Measurements from ENCODE around the gene SKAP2. TPM values are rescaled to one million over a fixed set of nuclear protein-coding genes. Genes with fewer than 3 reads are reported as not detected.

Gene SKAP2
- polyA plus RNA-seq, 2 of the 4 experiments (the other 2 are of a cell fraction): 18.7 to 23.0 TPM

- ChIA-PET CTCF (interaction anchor here (1.3 to 2.2 kb wide), 2 partner anchors 9 to 16 kb away, joined by 3 to 12 read pairs; no protein-coding TSS in a partner anchor), POLR2A (no interaction called here)
- TF ChIP-seq HOXB5 (CRISPR knock-in tag; IDR thresholded peaks at IDR 0.05): no peak
- TF ChIP-seq RARB (CRISPR knock-in tag; IDR thresholded peaks at IDR 0.05): no peak
- TF ChIP-seq KDM5A (IDR thresholded peaks at IDR 0.05): no peak
- no peak for TF ChIP-seq RAD21 (conservative IDR thresholded peaks at IDR 0.05 in 1 of 2, IDR thresholded peaks at IDR 0.05 in 1 of 2)
- TF ChIP-seq JUNB (IDR thresholded peaks at IDR 0.05): no peak
- no peak for TF ChIP-seq CBX2 (IDR thresholded peaks at IDR 0.05; ENCODE audit: borderline replicate concordance, low read depth)
- no peak for TF ChIP-seq SMC3 (IDR thresholded peaks at IDR 0.05)
- no peak for TF ChIP-seq HDAC2 (IDR thresholded peaks at IDR 0.05)
- TF ChIP-seq NR3C1 (IDR thresholded peaks at IDR 0.05): no peak
- TF ChIP-seq PHF8 (IDR thresholded peaks at IDR 0.05; ENCODE audit: borderline replicate concordance, low read depth): no peak
- no peak for TF ChIP-seq RFX5 (IDR thresholded peaks at IDR 0.05)
- TF ChIP-seq EHF (CRISPR knock-in tag; IDR thresholded peaks at IDR 0.05): no peak
- TF ChIP-seq FOSB (CRISPR knock-in tag; IDR thresholded peaks at IDR 0.05): no peak
- no peak for TF ChIP-seq TFCP2L1 (CRISPR knock-in tag; IDR thresholded peaks at IDR 0.05)
- no peak for TF ChIP-seq FOSL2 (IDR thresholded peaks at IDR 0.05)
- no peak for TF ChIP-seq FOSL2 (CRISPR knock-in tag; IDR thresholded peaks at IDR 0.05)
- no peak for TF ChIP-seq ZSCAN20 (CRISPR knock-in tag; IDR thresholded peaks at IDR 0.05)
- no peak for TF ChIP-seq ZC3H11A (IDR thresholded peaks at IDR 0.05)
- no peak for TF ChIP-seq FOXS1 (CRISPR knock-in tag; IDR thresholded peaks at IDR 0.05)
- no peak for TF ChIP-seq ESRRA (IDR thresholded peaks at IDR 0.05; ENCODE audit: borderline replicate concordance, low read length)
- WGBS (ENCODE audit: missing lambda C conversion rate): 89% methylated on average over 2 of the region's 2 CpGs
- H3K9me3 ChIP-seq: no peaks in the 10 kb centered on the region
- H3K4me3 ChIP-seq: no peak overlapping the region
- no peak overlapping the region for H3K4me2 ChIP-seq
- DNase-seq (ENCODE audit: low read depth in 1 of 2, low spot score in 1 of 2) (no peak), ATAC-seq (no peak), FAIRE-seq (no peak)
- 0 out of 3 replicates have a peak, but pooled peaks cover 4% of the 10 kb centered on the region for H3K4me1 ChIP-seq
- H3K27ac ChIP-seq: no peak overlapping the region
Observed at GRCh38 chr7:26673271-26673670, 191.1 kb downstream of the SKAP2 start.

GRCh38 chr7:26670841-26671240 lies 193.5 kb downstream of the SKAP2 start:
- ChIA-PET CTCF (interaction anchor here (1.9 to 13.6 kb wide), 3 partner anchors 12 to 581 kb away, joined by 5 to 228 read pairs (median 12); no protein-coding TSS in a partner anchor), POLR2A (no interaction called here)
- DNase-seq (ENCODE audit: low read depth in 1 of 2, low spot score in 1 of 2) (no peak), ATAC-seq (no peak), FAIRE-seq (no peak)
- no peak for TF ChIP-seq HDAC2 (IDR thresholded peaks at IDR 0.05)
- TF ChIP-seq ESRRA (IDR thresholded peaks at IDR 0.05; ENCODE audit: borderline replicate concordance, low read length): no peak
- TF ChIP-seq JUNB (IDR thresholded peaks at IDR 0.05): no peak
- TF ChIP-seq CBX2 (IDR thresholded peaks at IDR 0.05; ENCODE audit: borderline replicate concordance, low read depth): no peak
- no peak for TF ChIP-seq CHD2 (IDR thresholded peaks at IDR 0.05; ENCODE audit: low read length, partially characterized antibody)
- no peak for TF ChIP-seq TP53 (CRISPR knock-in tag; IDR thresholded peaks at IDR 0.05)
- TF ChIP-seq POLR2AphosphoS2 (conservative IDR thresholded peaks at IDR 0.05; ENCODE audit: low read length): no peak
- TF ChIP-seq ZC3H11A (IDR thresholded peaks at IDR 0.05): no peak
- Histone ChIP-seq H3K4me2 (no peak overlapping the region), H3K4me1 (0 out of 3 replicates have a peak, but pooled peaks cover 4% of the 10 kb centered on the region), H3K4me3 (no peak overlapping the region), H3K27ac (no peak overlapping the region), H3K9me3 (no peaks in the 10 kb centered on the region)
- WGBS (ENCODE audit: missing lambda C conversion rate): 40% methylated on average over 2 of the region's 2 CpGs

- no peak for TF ChIP-seq PHF8 (IDR thresholded peaks at IDR 0.05; ENCODE audit: borderline replicate concordance, low read depth)
- TF ChIP-seq, protein P1, sequence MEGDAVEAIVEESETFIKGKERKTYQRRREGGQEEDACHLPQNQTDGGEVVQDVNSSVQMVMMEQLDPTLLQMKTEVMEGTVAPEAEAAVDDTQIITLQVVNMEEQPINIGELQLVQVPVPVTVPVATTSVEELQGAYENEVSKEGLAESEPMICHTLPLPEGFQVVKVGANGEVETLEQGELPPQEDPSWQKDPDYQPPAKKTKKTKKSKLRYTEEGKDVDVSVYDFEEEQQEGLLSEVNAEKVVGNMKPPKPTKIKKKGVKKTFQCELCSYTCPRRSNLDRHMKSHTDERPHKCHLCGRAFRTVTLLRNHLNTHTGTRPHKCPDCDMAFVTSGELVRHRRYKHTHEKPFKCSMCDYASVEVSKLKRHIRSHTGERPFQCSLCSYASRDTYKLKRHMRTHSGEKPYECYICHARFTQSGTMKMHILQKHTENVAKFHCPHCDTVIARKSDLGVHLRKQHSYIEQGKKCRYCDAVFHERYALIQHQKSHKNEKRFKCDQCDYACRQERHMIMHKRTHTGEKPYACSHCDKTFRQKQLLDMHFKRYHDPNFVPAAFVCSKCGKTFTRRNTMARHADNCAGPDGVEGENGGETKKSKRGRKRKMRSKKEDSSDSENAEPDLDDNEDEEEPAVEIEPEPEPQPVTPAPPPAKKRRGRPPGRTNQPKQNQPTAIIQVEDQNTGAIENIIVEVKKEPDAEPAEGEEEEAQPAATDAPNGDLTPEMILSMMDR (IDR thresholded peaks at IDR 0.05): no peak
- no peak for TF ChIP-seq MAZ (IDR thresholded peaks at IDR 0.05; ENCODE audit: borderline replicate concordance, low read depth, low read length)
- TF ChIP-seq, protein P2, sequence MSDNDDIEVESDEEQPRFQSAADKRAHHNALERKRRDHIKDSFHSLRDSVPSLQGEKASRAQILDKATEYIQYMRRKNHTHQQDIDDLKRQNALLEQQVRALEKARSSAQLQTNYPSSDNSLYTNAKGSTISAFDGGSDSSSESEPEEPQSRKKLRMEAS (IDR thresholded peaks at IDR 0.05): no peak
- TF ChIP-seq ZSCAN20 (CRISPR knock-in tag; IDR thresholded peaks at IDR 0.05): no peak
- TF ChIP-seq USF2 (IDR thresholded peaks at IDR 0.05): no peak
- no peak for TF ChIP-seq TFCP2L1 (CRISPR knock-in tag; IDR thresholded peaks at IDR 0.05)
- TF ChIP-seq KDM1A (IDR thresholded peaks at IDR 0.05; ENCODE audit: low read depth): no peak
- TF ChIP-seq RAD21 (conservative IDR thresholded peaks at IDR 0.05 in 1 of 2, IDR thresholded peaks at IDR 0.05 in 1 of 2): no peak
- no peak for TF ChIP-seq MAFK (IDR thresholded peaks at IDR 0.05; ENCODE audit: partially characterized antibody)
- TF ChIP-seq RCOR1 (IDR thresholded peaks at IDR 0.05; ENCODE audit: low read depth, low read length): no peak
- TF ChIP-seq POLR2A (IDR thresholded peaks at IDR 0.05; ENCODE audit: low read length): no peak
- no peak overlapping the region for H3K4me3 ChIP-seq
- H3K9me3 ChIP-seq: no peaks in the 10 kb centered on the region
- ChIA-PET POLR2A (no interaction called here), CTCF (interaction anchor here (1.4 to 13.6 kb wide), 4 partner anchors 298 to 580 kb away, joined by 5 to 228 read pairs (median 6); no protein-coding TSS in a partner anchor)
- DNase-seq (ENCODE audit: low read depth in 1 of 2, low spot score in 1 of 2) (no peak), FAIRE-seq (no peak), ATAC-seq (no peak)
- H3K27ac ChIP-seq: no peak overlapping the region
- 43% methylated on average over 2 of the region's 2 CpGs for WGBS (ENCODE audit: missing lambda C conversion rate)
- 0 out of 3 replicates have a peak, but pooled peaks cover 4% of the 10 kb centered on the region for H3K4me1 ChIP-seq
- H3K4me2 ChIP-seq: no peak overlapping the region
Observed at GRCh38 chr7:26670290-26670689, 194.1 kb downstream of the SKAP2 start.

All from A549 (cell line).